Measurements from ENCODE around the gene SPATA9. TPM values are rescaled to one million over a fixed set of nuclear protein-coding genes. Genes with fewer than 3 reads are reported as not detected.
A peak's percentile ranks its signal among the peaks of the same experiment; 100 is the strongest.

SPATA9 gene
- 1 to 10 TPM in 1 of 2 donors, under 1 TPM in 1; 0.70 to 2.0 TPM for total RNA-seq
- polyA plus RNA-seq (2013, experiment 1 of 2) = 0.36 TPM
- 0.33 TPM for polyA plus RNA-seq (2013, experiment 2 of 2)
- long read RNA-seq, experiment 1 = 0 reads
- long read RNA-seq, experiment 2, partial matches to known transcripts = 0 of 3 reads
- long read RNA-seq, experiment 2, other reads (novel, unspliced or antisense) = 3 of 3 reads
- long read RNA-seq, experiment 3, partial matches to known transcripts = 1 of 7 reads
- long read RNA-seq, experiment 3, other reads (novel, unspliced or antisense) = 6 of 7 reads
- long read RNA-seq, experiment 4, partial matches to known transcripts = 0 of 5 reads
- long read RNA-seq, experiment 4, other reads (novel, unspliced or antisense) = 5 of 5 reads

- H3K27ac Mint-ChIP-seq = no peak within 1 kb of the TSS
- DNase-seq = no peak
Observed at GRCh38 chr5:95682891-95683290, at the start of gene SPATA9. Gene SPATA9 (minus strand): TSS chr5:95682991. CDS start chr5:95682854, 137 bp downstream.

GRCh38 chr5:95731571-95732554 is 49.1 kb upstream of the SPATA9 start:
- Mint-ChIP-seq H3K4me3 (peak overlapping the region; percentile 90), H3K4me1 (peaks cover 48% of the 10 kb centered on the region), H3K36me3 (ENCODE audit: low read depth) (peaks cover 46% of the 10 kb centered on the region), H3K27ac (peak overlapping the region; percentile 90), H3K27me3 (ENCODE audit: insufficient read depth) (peaks cover 12% of the 10 kb centered on the region), H3K9me3 (no peaks in the 10 kb centered on the region)
- peak; percentile 84 for DNase-seq
- H3K27me3 ChIP-seq (ENCODE audit: control insufficient read depth, insufficient read depth, low read length, poor library complexity, severe bottlenecking) = no peaks in the 10 kb centered on the region
- H3K36me3 ChIP-seq (ENCODE audit: control insufficient read depth, insufficient read depth, low read length) = peaks cover 73% of the 10 kb centered on the region
- peak overlapping the region; percentile 89 for H3K4me3 ChIP-seq (ENCODE audit: low read length)
- no peak for TF ChIP-seq CTCF (conservative IDR thresholded peaks at IDR 0.05)
- H3K27ac ChIP-seq (ENCODE audit: low read depth, low read length) = peak overlapping the region; percentile 84
- peak overlapping the region; percentile 98 for H3K9ac ChIP-seq (ENCODE audit: extremely low read depth, low read length, poor library complexity, severe bottlenecking)
- H3K9me3 ChIP-seq (ENCODE audit: control insufficient read depth, low read length) = no peaks in the 10 kb centered on the region
- WGBS, 2 experiments (ENCODE audit: insufficient coverage in 1 of 2, insufficient read length in 1 of 2) = 0 to 1% methylated on average over 31 to 64 of the region's 64 CpGs
- peaks cover 8% of the 10 kb centered on the region for H3K4me1 ChIP-seq (ENCODE audit: control insufficient read depth, insufficient read depth, low read length)

More at GRCh38 chr5:95682891-95683290, at the start of gene SPATA9:
- no peaks in the 10 kb centered on the region for H3K9me3 ChIP-seq (ENCODE audit: control insufficient read depth, low read length)
- peaks cover 10% of the 10 kb centered on the region for H3K4me1 ChIP-seq (ENCODE audit: control insufficient read depth, insufficient read depth, low read length)
- peaks cover 12% of the 10 kb centered on the region for H3K9me3 Mint-ChIP-seq
- no peak for TF ChIP-seq CTCF (conservative IDR thresholded peaks at IDR 0.05)
- no peak within 1 kb of the TSS for H3K4me3 ChIP-seq (ENCODE audit: low read length)
- H3K27me3 Mint-ChIP-seq (ENCODE audit: insufficient read depth) = no peaks in the 10 kb centered on the region
- H3K36me3 ChIP-seq (ENCODE audit: control insufficient read depth, insufficient read depth, low read length) = no peaks in the 10 kb centered on the region
- no peaks in the 10 kb centered on the region for H3K27me3 ChIP-seq (ENCODE audit: control insufficient read depth, insufficient read depth, low read length, poor library complexity, severe bottlenecking)
- H3K4me3 Mint-ChIP-seq = no peak within 1 kb of the TSS
- peaks cover 7% of the 10 kb centered on the region for H3K36me3 Mint-ChIP-seq (ENCODE audit: low read depth)
- H3K9ac ChIP-seq (ENCODE audit: extremely low read depth, low read length, poor library complexity, severe bottlenecking) = no peak within 1 kb of the TSS
- peaks cover 17% of the 10 kb centered on the region for H3K4me1 Mint-ChIP-seq
- WGBS, 2 experiments (ENCODE audit: insufficient coverage in 1 of 2, insufficient read length in 1 of 2) = 60 to 83% methylated on average over 1 of the region's 1 CpG
- no peak within 1 kb of the TSS for H3K27ac ChIP-seq (ENCODE audit: low read depth, low read length)

GRCh38 chr5:95730730-95731570 is 48.2 kb upstream of the SPATA9 start, which contains the start of gene RHOBTB3:
Gene RHOBTB3 (plus strand): TSS chr5:95731336. CDS start chr5:95731683, 347 bp downstream.
- Histone ChIP-seq H3K36me3 (ENCODE audit: control insufficient read depth, insufficient read depth, low read length) (peaks cover 73% of the 10 kb centered on the region), H3K4me1 (ENCODE audit: control insufficient read depth, insufficient read depth, low read length) (peaks cover 8% of the 10 kb centered on the region), H3K27me3 (ENCODE audit: control insufficient read depth, insufficient read depth, low read length, poor library complexity, severe bottlenecking) (no peaks in the 10 kb centered on the region), H3K27ac (ENCODE audit: low read depth, low read length) (peak within 1 kb of the TSS; percentile 84), H3K4me3 (ENCODE audit: low read length) (peak within 1 kb of the TSS; percentile 89), H3K9me3 (ENCODE audit: control insufficient read depth, low read length) (no peaks in the 10 kb centered on the region), H3K9ac (ENCODE audit: extremely low read depth, low read length, poor library complexity, severe bottlenecking) (peak within 1 kb of the TSS; percentile 98)
- no peaks in the 10 kb centered on the region for H3K9me3 Mint-ChIP-seq
- H3K4me3 Mint-ChIP-seq = peak within 1 kb of the TSS; percentile 90
- 0 to 1% methylated on average over 19 to 78 of the region's 78 CpGs for WGBS, 2 experiments (ENCODE audit: insufficient coverage in 1 of 2, insufficient read length in 1 of 2)
- peak within 1 kb of the TSS; percentile 90 for H3K27ac Mint-ChIP-seq
- peaks cover 56% of the 10 kb centered on the region for H3K4me1 Mint-ChIP-seq
- peak; percentile 93 for DNase-seq
- no peak for TF ChIP-seq CTCF (conservative IDR thresholded peaks at IDR 0.05)
- peaks cover 12% of the 10 kb centered on the region for H3K27me3 Mint-ChIP-seq (ENCODE audit: insufficient read depth)
- peaks cover 40% of the 10 kb centered on the region for H3K36me3 Mint-ChIP-seq (ENCODE audit: low read depth)

Data from endodermal cell (in vitro differentiated cells).